ENCODE results near the gene DYNC2I2.

DNA sequence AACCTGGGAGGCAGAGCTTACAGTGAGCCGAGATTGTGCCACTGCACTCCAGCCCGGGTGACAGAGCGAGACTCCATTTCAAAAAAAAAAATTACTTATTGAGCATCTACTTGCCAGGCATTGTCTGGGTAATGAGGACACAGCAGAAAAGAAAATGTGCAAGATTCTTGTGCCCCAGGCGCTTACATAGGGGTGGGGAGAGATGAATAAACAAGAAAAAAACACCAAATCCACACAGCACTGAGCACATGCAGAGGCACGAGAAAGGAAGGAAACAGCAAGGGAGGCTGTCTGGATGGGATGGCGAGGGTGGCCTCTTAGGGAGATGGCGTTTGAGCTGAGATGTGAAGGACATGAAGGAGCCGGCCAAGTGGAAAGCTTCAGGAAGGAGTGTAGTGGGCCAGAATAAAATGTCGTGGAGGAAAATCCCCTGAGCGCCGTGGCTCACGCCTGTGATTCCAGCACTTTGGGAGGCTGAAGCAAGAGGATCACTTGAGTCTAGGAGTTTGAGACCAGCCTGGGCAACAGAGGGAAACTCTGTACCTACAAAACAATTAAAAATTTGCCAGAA is 13.9 kb downstream of the DYNC2I2 start:
- TF ChIP-seq, protein P1, sequence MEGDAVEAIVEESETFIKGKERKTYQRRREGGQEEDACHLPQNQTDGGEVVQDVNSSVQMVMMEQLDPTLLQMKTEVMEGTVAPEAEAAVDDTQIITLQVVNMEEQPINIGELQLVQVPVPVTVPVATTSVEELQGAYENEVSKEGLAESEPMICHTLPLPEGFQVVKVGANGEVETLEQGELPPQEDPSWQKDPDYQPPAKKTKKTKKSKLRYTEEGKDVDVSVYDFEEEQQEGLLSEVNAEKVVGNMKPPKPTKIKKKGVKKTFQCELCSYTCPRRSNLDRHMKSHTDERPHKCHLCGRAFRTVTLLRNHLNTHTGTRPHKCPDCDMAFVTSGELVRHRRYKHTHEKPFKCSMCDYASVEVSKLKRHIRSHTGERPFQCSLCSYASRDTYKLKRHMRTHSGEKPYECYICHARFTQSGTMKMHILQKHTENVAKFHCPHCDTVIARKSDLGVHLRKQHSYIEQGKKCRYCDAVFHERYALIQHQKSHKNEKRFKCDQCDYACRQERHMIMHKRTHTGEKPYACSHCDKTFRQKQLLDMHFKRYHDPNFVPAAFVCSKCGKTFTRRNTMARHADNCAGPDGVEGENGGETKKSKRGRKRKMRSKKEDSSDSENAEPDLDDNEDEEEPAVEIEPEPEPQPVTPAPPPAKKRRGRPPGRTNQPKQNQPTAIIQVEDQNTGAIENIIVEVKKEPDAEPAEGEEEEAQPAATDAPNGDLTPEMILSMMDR (IDR thresholded peaks at IDR 0.05): no peak
- no peak for TF ChIP-seq POLR2A (IDR thresholded peaks at IDR 0.05)

Data from lower leg skin (tissue), 3 donors.